Mesenchymal stem cell (in vitro differentiated cells and primary cell): ENCODE results near the gene MED26.

Experiments
- DNase-seq: peaks from one replicate; pipeline ENCODE4 v3.0.0-alpha.2; 2013
- H2AFZ ChIP-seq: one replicate; pipeline ENCODE4 v1.6.1; 2013; ENCODE audit warnings: low read depth, mild to moderate bottlenecking, control low read depth, inconsistent platforms, low read length, moderate library complexity
- H2AK5ac ChIP-seq: 2 replicates; pipeline ENCODE4 v1.6.1; 2013; ENCODE audit warnings: low read length, moderate library complexity, mild to moderate bottlenecking, inconsistent platforms; ENCODE audit not compliant: severe bottlenecking
- H2BK120ac ChIP-seq: one replicate; pipeline ENCODE4 v1.6.1; 2013; ENCODE audit warnings: low read depth, mild to moderate bottlenecking, inconsistent platforms, low read length, moderate library complexity
- H2BK12ac ChIP-seq, 2 experiments: one replicate each; pipeline ENCODE4 v1.6.1; 2013; ENCODE audit warnings: inconsistent platforms in 2 of 2, low read length in 2 of 2, mild to moderate bottlenecking in 2 of 2, moderate library complexity in 2 of 2, control low read depth in 1 of 2
- H2BK15ac ChIP-seq: one replicate; pipeline ENCODE4 v1.6.1; 2013; ENCODE audit warnings: mild to moderate bottlenecking, low read depth, inconsistent platforms; ENCODE audit not compliant: poor library complexity, severe bottlenecking
- H2BK5ac ChIP-seq: 2 replicates; pipeline ENCODE4 v1.6.1; 2013; ENCODE audit warnings: low read depth, mild to moderate bottlenecking, low read length, control low read depth, inconsistent platforms; ENCODE audit not compliant: poor library complexity, severe bottlenecking
- H3K14ac ChIP-seq, 2 experiments: one replicate each; pipeline ENCODE4 v1.6.1; 2013; ENCODE audit warnings: inconsistent platforms in 2 of 2, low read length in 2 of 2, control low read depth in 1 of 2, mild to moderate bottlenecking in 1 of 2, moderate library complexity in 1 of 2
- H3K18ac ChIP-seq, 2 experiments: one replicate each; pipeline ENCODE4 v1.6.1; 2013; ENCODE audit warnings: inconsistent platforms in 2 of 2, low read length in 2 of 2, control low read depth in 1 of 2, low read depth in 1 of 2, mild to moderate bottlenecking in 1 of 2
- H3K23ac ChIP-seq, 2 experiments: one replicate each; pipeline ENCODE4 v1.6.1; 2013; ENCODE audit warnings: inconsistent platforms in 2 of 2, low read length in 2 of 2, mild to moderate bottlenecking in 2 of 2, moderate library complexity in 2 of 2, control low read depth in 1 of 2
- H3K27ac ChIP-seq: 2 replicates; pipeline ENCODE4 v1.5.1; 2013; ENCODE audit warnings: mild to moderate bottlenecking, moderate library complexity, low read length, control low read depth, inconsistent platforms; ENCODE audit not compliant: poor library complexity, severe bottlenecking
- H3K27me3 ChIP-seq, 2 experiments: 2 replicates each; pipeline versions ENCODE4 v1.6.1 to v1.7.0; 2013; ENCODE audit warnings: low read length in 2 of 2, mild to moderate bottlenecking in 2 of 2, moderate library complexity in 2 of 2, control low read depth in 1 of 2, inconsistent platforms in 1 of 2; ENCODE audit not compliant: control insufficient read depth in 1 of 2, insufficient read depth in 1 of 2
- H3K36me3 ChIP-seq, 2 experiments: 2 replicates each; pipeline versions ENCODE4 v1.6.1 to v1.7.0; 2013; ENCODE audit warnings: low read length in 2 of 2, control low read depth in 1 of 2, inconsistent platforms in 1 of 2, low read depth in 1 of 2, mild to moderate bottlenecking in 1 of 2; ENCODE audit not compliant: insufficient read depth in 2 of 2, control insufficient read depth in 1 of 2
- H3K4ac ChIP-seq, 2 experiments: one replicate each; pipeline ENCODE4 v1.6.1; 2013; ENCODE audit warnings: inconsistent platforms in 2 of 2, low read length in 2 of 2, mild to moderate bottlenecking in 2 of 2, moderate library complexity in 2 of 2, control low read depth in 1 of 2, low read depth in 1 of 2
- H3K4me1 ChIP-seq: 2 replicates; pipeline ENCODE4 v1.6.1; 2013; ENCODE audit warnings: low read depth, low read length, control low read depth; ENCODE audit not compliant: control insufficient read depth, insufficient read depth
- H3K4me2 ChIP-seq: 2 replicates; pipeline ENCODE4 v1.6.1; 2013; ENCODE audit warnings: low read length, mild to moderate bottlenecking, inconsistent platforms; ENCODE audit not compliant: poor library complexity, severe bottlenecking
- H3K4me3 ChIP-seq, 2 experiments: 2 replicates each; pipeline versions ENCODE4 v1.5.1 to v1.7.0; 2013; ENCODE audit warnings: low read length in 2 of 2, mild to moderate bottlenecking in 2 of 2, control low read depth in 1 of 2, low read depth in 1 of 2; ENCODE audit not compliant: insufficient read depth in 1 of 2
- H3K79me1 ChIP-seq: replicated peaks from 2 replicates; pipeline ENCODE4 v1.6.1; 2013; ENCODE audit warnings: mild to moderate bottlenecking, control low read depth, low read length, inconsistent platforms; ENCODE audit not compliant: poor library complexity, severe bottlenecking
- H3K9ac ChIP-seq: 2 replicates; pipeline ENCODE4 v1.7.0; 2013; ENCODE audit warnings: mild to moderate bottlenecking, low read length, moderate library complexity
- H3K9me3 ChIP-seq: 2 replicates; pipeline ENCODE4 v1.7.0; 2013; ENCODE audit warnings: mild to moderate bottlenecking, low read length; ENCODE audit not compliant: control insufficient read depth
- H4K8ac ChIP-seq: one replicate; pipeline ENCODE4 v1.6.1; 2013; ENCODE audit warnings: inconsistent platforms, mild to moderate bottlenecking, low read length, moderate library complexity
- H4K91ac ChIP-seq: one replicate; pipeline ENCODE4 v1.6.1; 2013; ENCODE audit warnings: mild to moderate bottlenecking, low read length, inconsistent platforms
- WGBS: methylation state at CpG from one replicate; pipeline ENCODE4 v1.1.7; 2013; ENCODE audit warnings: mixed read lengths; 5-methylcytosine and 5-hydroxymethylcytosine counted together

MED26 gene

GRCh38 chr19:16628984-16629691 is 1.1 kb upstream of the MED26 start:
- Histone ChIP-seq H2BK12ac (no peak overlapping the region), H2BK120ac (no peak overlapping the region), H2AFZ (no peak overlapping the region), H3K18ac (peak overlapping the region; percentile 61 to 85), H2BK5ac (no peak overlapping the region), H4K91ac (peak overlapping the region; percentile 98), H4K8ac (peak overlapping the region; percentile 50), H3K14ac (no peak overlapping the region), H3K79me1 (peaks cover 9% of the 10 kb centered on the region), H2BK15ac (no peak overlapping the region), H3K36me3 (peaks cover 22 to 37% of the 10 kb centered on the region in 2 experiments), H3K27ac (peak overlapping the region; percentile 24), H3K9ac (peak overlapping the region; percentile 94), H3K27me3 (no peaks in the 10 kb centered on the region), H3K23ac (no peak overlapping the region), H3K4me2 (peak overlapping the region; percentile 82), H3K4ac (peak overlapping the region in 1 of 2 experiments; percentile 64), H3K4me3 (peak overlapping the region; percentile 85 to 91), H3K9me3 (no peaks in the 10 kb centered on the region), H2AK5ac (no peak overlapping the region), H3K4me1 (peaks cover 11% of the 10 kb centered on the region)
- WGBS, result 18% methylated on average over 23 of the region's 23 CpGs
- peak; percentile 71 for DNase-seq

GRCh38 chr19:16627928-16628182 is 149 bp downstream of the MED26 start:
- H3K36me3 ChIP-seq, result peaks cover 21 to 39% of the 10 kb centered on the region in 2 experiments
- 4% methylated on average over 5 of the region's 38 CpGs for WGBS
- peak overlapping the region; percentile 81 for H3K4me2 ChIP-seq
- H3K23ac ChIP-seq, result peak overlapping the region in 1 of 2 experiments; percentile 91
- H3K27ac ChIP-seq, result no peak overlapping the region
- no peak overlapping the region for H2AK5ac ChIP-seq
- H2AFZ ChIP-seq, result no peak overlapping the region
- H3K4ac ChIP-seq, result peak overlapping the region; percentile 77 to 79
- peak overlapping the region; percentile 94 to 97 for H3K4me3 ChIP-seq
- H2BK120ac ChIP-seq, result no peak overlapping the region
- no peak for DNase-seq
- no peak overlapping the region for H2BK12ac ChIP-seq
- H4K91ac ChIP-seq, result peak overlapping the region; percentile 86
- H2BK5ac ChIP-seq, result no peak overlapping the region
- H4K8ac ChIP-seq, result peak overlapping the region; percentile 42
- peak overlapping the region; percentile 63 to 80 for H3K18ac ChIP-seq
- H2BK15ac ChIP-seq, result peak overlapping the region; percentile 56
- peaks cover 11% of the 10 kb centered on the region for H3K4me1 ChIP-seq
- peaks cover 5% of the 10 kb centered on the region for H3K79me1 ChIP-seq
- no peaks in the 10 kb centered on the region for H3K27me3 ChIP-seq
- no peaks in the 10 kb centered on the region for H3K9me3 ChIP-seq
- peak overlapping the region; percentile 98 for H3K9ac ChIP-seq
- peak overlapping the region; percentile 36 to 87 for H3K14ac ChIP-seq

- peak overlapping the region; percentile 42 for H4K8ac ChIP-seq
- WGBS, result under 1% methylated on average over 37 of the region's 52 CpGs
Measured at GRCh38 chr19:16627193-16627927, 644 bp downstream of the MED26 start.

GRCh38 chr19:16626796-16627192 is 1.2 kb downstream of the MED26 start:
- H2BK5ac ChIP-seq, result no peak overlapping the region
- no peak overlapping the region for H2AFZ ChIP-seq
- DNase-seq, result no peak
- no peaks in the 10 kb centered on the region for H3K27me3 ChIP-seq
- H3K27ac ChIP-seq, result peak overlapping the region; percentile 70
- peaks cover 11% of the 10 kb centered on the region for H3K4me1 ChIP-seq
- no peak overlapping the region for H2BK12ac ChIP-seq
- H3K4me3 ChIP-seq, result peak overlapping the region; percentile 94 to 97
- no peak overlapping the region for H3K23ac ChIP-seq
- H3K18ac ChIP-seq, result no peak overlapping the region
- peak overlapping the region; percentile 98 for H3K9ac ChIP-seq
- H3K4ac ChIP-seq, result no peak overlapping the region
- H3K36me3 ChIP-seq, result peaks cover 26 to 35% of the 10 kb centered on the region in 2 experiments
- 36% methylated on average over 6 of the region's 12 CpGs for WGBS
- no peaks in the 10 kb centered on the region for H3K9me3 ChIP-seq
- peaks cover 5% of the 10 kb centered on the region for H3K79me1 ChIP-seq
- H3K4me2 ChIP-seq, result peak overlapping the region; percentile 81
- H2BK120ac ChIP-seq, result peak overlapping the region; percentile 9
- H3K14ac ChIP-seq, result no peak overlapping the region
- H4K91ac ChIP-seq, result no peak overlapping the region
- no peak overlapping the region for H2AK5ac ChIP-seq
- no peak overlapping the region for H4K8ac ChIP-seq
- H2BK15ac ChIP-seq, result no peak overlapping the region

More at GRCh38 chr19:16627193-16627927, 644 bp downstream of the MED26 start:
- Histone ChIP-seq H3K23ac (peak overlapping the region in 1 of 2 experiments; percentile 91), H3K27ac (peak overlapping the region; percentile 70), H3K18ac (peak overlapping the region; percentile 63 to 80), H3K14ac (peak overlapping the region; percentile 36 to 87), H3K79me1 (peaks cover 5% of the 10 kb centered on the region), H3K4me1 (peaks cover 11% of the 10 kb centered on the region), H3K4ac (peak overlapping the region; percentile 77 to 79), H2BK15ac (peak overlapping the region; percentile 56), H3K4me2 (peak overlapping the region; percentile 81), H2BK5ac (no peak overlapping the region), H3K36me3 (peaks cover 23 to 35% of the 10 kb centered on the region in 2 experiments), H2AFZ (no peak overlapping the region), H2BK12ac (no peak overlapping the region), H3K9me3 (no peaks in the 10 kb centered on the region), H4K91ac (peak overlapping the region; percentile 86), H3K9ac (peak overlapping the region; percentile 98), H2AK5ac (no peak overlapping the region), H2BK120ac (no peak overlapping the region), H3K27me3 (no peaks in the 10 kb centered on the region), H3K4me3 (peak overlapping the region; percentile 94 to 97)
- peak; percentile 40 for DNase-seq
